H1 (cell line): ENCODE data around the gene PCYT2. TPM values are rescaled to one million over a fixed set of nuclear protein-coding genes. Genes with fewer than 3 reads are reported as not detected.

Source experiments
- ASH2L ChIP-seq: fragments of 200-600, 300-600 bp; sonication (generic); IDR thresholded peaks from one replicate; pipeline ENCODE4 v1.7.1; 2017; ENCODE audit warnings: low read length
- ATF3 ChIP-seq: IDR thresholded peaks from 2 replicates; pipeline ENCODE4 v1.6.1; 2011; ENCODE audit warnings: low read depth, mild to moderate bottlenecking, low read length; ENCODE audit not compliant: insufficient read depth
- BRCA1 ChIP-seq: IDR thresholded peaks from 2 replicates; pipeline ENCODE4 v1.6.1; 2012; ENCODE audit warnings: low read depth, low read length, improper control_type of control experiment
- CBX5 ChIP-seq: fragments of 300-800, 300-1000 bp; sonication (generic); IDR thresholded peaks from 2 replicates; pipeline ENCODE4 v1.7.1; 2016; ENCODE audit warnings: antibody characterized with exemption, low read length, low read depth
- CBX8 ChIP-seq: fragments of 300-800, 300-1000 bp; sonication (generic); IDR thresholded peaks from 2 replicates; pipeline ENCODE4 v1.7.1; 2016; ENCODE audit warnings: low read depth, low read length, borderline replicate concordance
- CEBPB ChIP-seq: IDR thresholded peaks from 2 replicates; pipeline ENCODE4 v1.6.1; 2012; ENCODE audit warnings: low read depth, low read length
- CHD2 ChIP-seq: IDR thresholded peaks from 2 replicates; pipeline ENCODE4 v1.6.1; 2012; ENCODE audit warnings: low read length, improper control_type of control experiment
- CTBP2 ChIP-seq: IDR thresholded peaks from 2 replicates; pipeline ENCODE4 v1.7.0; 2011; ENCODE audit warnings: borderline replicate concordance, mild to moderate bottlenecking, moderate library complexity, mixed read lengths, low read length; ENCODE audit not compliant: insufficient read depth, insufficient read length
- E2F6 ChIP-seq: IDR thresholded peaks from 2 replicates; pipeline ENCODE4 v1.6.1; 2012; ENCODE audit warnings: inconsistent platforms
- GABPA ChIP-seq: IDR thresholded peaks from 2 replicates; pipeline ENCODE4 v1.6.1; 2011; ENCODE audit warnings: mild to moderate bottlenecking, low read length, moderate library complexity, borderline replicate concordance; ENCODE audit not compliant: insufficient read depth
- JUND ChIP-seq: IDR thresholded peaks from 2 replicates; pipeline ENCODE4 v1.6.1; 2011; ENCODE audit warnings: mild to moderate bottlenecking, improper control_type of control experiment, low read length
- KDM4A ChIP-seq: IDR thresholded peaks from one replicate; pipeline ENCODE4 v1.7.1; 2012; ENCODE audit warnings: low read depth, mild to moderate bottlenecking, moderate library complexity, low read length, inconsistent platforms; ENCODE audit not compliant: severe bottlenecking
- MAX ChIP-seq: IDR thresholded peaks from 2 replicates; pipeline ENCODE4 v1.6.1; 2012; ENCODE audit warnings: inconsistent platforms
- NRF1 ChIP-seq: IDR thresholded peaks from 2 replicates; pipeline ENCODE4 v1.6.1; 2011; ENCODE audit warnings: mild to moderate bottlenecking, low read depth, low read length, improper control_type of control experiment
- POU5F1 ChIP-seq: IDR thresholded peaks from 2 replicates; pipeline ENCODE4 v1.6.1; 2011; ENCODE audit warnings: low read depth, mild to moderate bottlenecking, low read length, moderate library complexity
- SAP30 ChIP-seq: fragments of 300-600 bp; sonication (generic); IDR thresholded peaks from 2 replicates; pipeline ENCODE4 v1.7.1; 2012; ENCODE audit warnings: low read length, moderate library complexity, mild to moderate bottlenecking, inconsistent platforms; ENCODE audit not compliant: insufficient read depth, insufficient replicate concordance
- SIRT6 ChIP-seq: IDR thresholded peaks from one replicate; pipeline ENCODE4 v1.7.1; 2012; ENCODE audit warnings: low read length, inconsistent platforms
- SP1 ChIP-seq: IDR thresholded peaks from 2 replicates; pipeline ENCODE4 v1.6.1; 2011; ENCODE audit warnings: low read depth, low read length
- SP2 ChIP-seq: IDR thresholded peaks from 2 replicates; pipeline ENCODE4 v1.6.1; 2012; ENCODE audit warnings: mild to moderate bottlenecking, low read length, inconsistent platforms
- SP4 ChIP-seq: IDR thresholded peaks from 2 replicates; pipeline ENCODE4 v1.6.1; 2012; ENCODE audit warnings: low read length, inconsistent platforms
- TBP ChIP-seq: IDR thresholded peaks from 2 replicates; pipeline ENCODE4 v1.6.1; 2011; ENCODE audit warnings: low read depth, low read length, improper control_type of control experiment
- TEAD4 ChIP-seq: IDR thresholded peaks from 2 replicates; pipeline ENCODE4 v1.6.1; 2012; ENCODE audit warnings: low read depth, low read length, inconsistent platforms, mixed read lengths
- USF2 ChIP-seq: IDR thresholded peaks from 2 replicates; pipeline ENCODE4 v1.6.1; 2011; ENCODE audit warnings: low read length, improper control_type of control experiment
- polyA plus RNA-seq, 7 experiments: library from polyadenylated mRNA; depleted of rRNA in 3 of 7; stranded (reverse) in 5 of 7; unstranded in 2 of 7; fragments of >200 nt in 5 of 7; fragments of 200-250 nt in 2 of 7; gene quantifications; 1 replicate in 5 of 7; 2 replicates in 1 of 7; 4 replicates in 1 of 7; pipeline versions ENCODE4 v1.2.1 to v1.2.3, GENCODE V29; 2011 to 2013; ENCODE audit warnings: missing spikeins in 2 of 7, mixed read lengths in 2 of 7
- total RNA-seq: library from RNA; stranded (reverse); fragmentation: NEBNext Ultra II Directional; extraction: Animal tissue kit (Norgen Biotek cat#: 25700); gene quantifications from 2 replicates; pipeline ENCODE4 v1.2.1, GENCODE V29; 2021

Gene PCYT2
- total and polyA plus RNA-seq, 2 of the 8 experiments (the other 6 are each of a cell fraction or from before 2014, with no cell fraction given) = 29.9 to 31.3 TPM

- TF ChIP-seq E2F6 = no peak
- no peak for TF ChIP-seq SP2
- TF ChIP-seq CEBPB = no peak
- peak; percentile 35 for TF ChIP-seq NRF1
- no peak for TF ChIP-seq CBX8
- no peak for TF ChIP-seq GABPA
- peak; percentile 66; the same call in 1 of the 2 replicates for TF ChIP-seq TBP
- TF ChIP-seq POU5F1 = no peak
- no peak for TF ChIP-seq SAP30
- no peak for TF ChIP-seq SP1
- TF ChIP-seq USF2 = no peak
- no peak for TF ChIP-seq CTBP2
- TF ChIP-seq CHD2 = no peak
- no peak for TF ChIP-seq JUND
- no peak for TF ChIP-seq SP4
- TF ChIP-seq ATF3 = no peak
- no peak for TF ChIP-seq CBX5
- TF ChIP-seq KDM4A = peak; percentile 80
- no peak for TF ChIP-seq SIRT6
- TF ChIP-seq TEAD4 = no peak
- TF ChIP-seq BRCA1 = no peak
- no peak for TF ChIP-seq ASH2L
- no peak for TF ChIP-seq MAX
These were observed 51.1 kb downstream of the PCYT2 start, which contains the start of gene P4HB (continued) for GRCh38 chr17:81859906-81860755.
